Activated naive CD8-positive, alpha-beta T cell treated with anti-CD3 and anti-CD28 coated beads for 36 hours (primary cell): ENCODE measurements around the gene SELENBP1. TPM values are rescaled to one million over a fixed set of nuclear protein-coding genes. Genes with fewer than 3 reads are reported as not detected.

Source experiments
- DNase-seq: peaks from one replicate; pipeline ENCODE4 v3.0.0; 2021
- H3K27ac Mint-ChIP-seq: one replicate; pipeline ENCODE4 v1.8.0; 2022; ENCODE audit warnings: mild to moderate bottlenecking, moderate library complexity, mixed read lengths
- H3K27me3 Mint-ChIP-seq: one replicate; pipeline ENCODE4 v1.8.0; 2022; ENCODE audit warnings: mild to moderate bottlenecking, mixed read lengths
- H3K36me3 Mint-ChIP-seq: one replicate; pipeline ENCODE4 v1.8.0; 2021; ENCODE audit warnings: mild to moderate bottlenecking, mixed read lengths
- H3K4me1 Mint-ChIP-seq: one replicate; pipeline ENCODE4 v1.8.0; 2021; ENCODE audit warnings: mixed read lengths
- H3K4me3 Mint-ChIP-seq: one replicate; pipeline ENCODE4 v1.8.0; 2022; ENCODE audit warnings: mild to moderate bottlenecking, moderate library complexity, mixed read lengths
- H3K9me3 Mint-ChIP-seq: one replicate; pipeline ENCODE4 v1.8.0; 2022; ENCODE audit warnings: mixed read lengths
- total RNA-seq, 2 experiments: library from RNA; stranded (reverse); gene quantifications; one replicate each; pipeline ENCODE4 v1.2.3, GENCODE V29; 2021

SELENBP1 gene
- total RNA-seq: not detected

- Mint-ChIP-seq H3K9me3 (no peaks in the 10 kb centered on the region), H3K27ac (no peak within 1 kb of the TSS)
Measured at GRCh38 chr1:151372058-151372934, at the start of gene SELENBP1. Gene SELENBP1, minus strand, starts transcription at chr1:151372705. Its CDS starts 64 bp downstream, at chr1:151372641.

GRCh38 chr1:151419819-151420218 is 47.3 kb upstream of the SELENBP1 start:
- no peak overlapping the region for H3K4me3 Mint-ChIP-seq
- H3K4me1 Mint-ChIP-seq: no peaks in the 10 kb centered on the region
- peaks cover 17% of the 10 kb centered on the region for H3K36me3 Mint-ChIP-seq
- H3K27me3 Mint-ChIP-seq: no peaks in the 10 kb centered on the region
- no peak for DNase-seq
- H3K27ac Mint-ChIP-seq: no peak overlapping the region
- H3K9me3 Mint-ChIP-seq: no peaks in the 10 kb centered on the region

More at GRCh38 chr1:151372058-151372934, at the start of gene SELENBP1:
- no peak for DNase-seq
- H3K27me3 Mint-ChIP-seq: no peaks in the 10 kb centered on the region
- H3K4me3 Mint-ChIP-seq: no peak within 1 kb of the TSS
- no peaks in the 10 kb centered on the region for H3K36me3 Mint-ChIP-seq
- peaks cover 2% of the 10 kb centered on the region for H3K4me1 Mint-ChIP-seq

- no peak overlapping the region for H3K4me3 Mint-ChIP-seq
- H3K4me1 Mint-ChIP-seq: no peaks in the 10 kb centered on the region
- H3K27me3 Mint-ChIP-seq: no peaks in the 10 kb centered on the region
- no peak for DNase-seq
- no peaks in the 10 kb centered on the region for H3K9me3 Mint-ChIP-seq
- peaks cover 25% of the 10 kb centered on the region for H3K36me3 Mint-ChIP-seq
- H3K27ac Mint-ChIP-seq: no peak overlapping the region
Measured at GRCh38 chr1:151418081-151418480, 45.6 kb upstream of the SELENBP1 start.

GRCh38 chr1:151416231-151416630 is 43.7 kb upstream of the SELENBP1 start:
- Mint-ChIP-seq H3K4me1 (no peaks in the 10 kb centered on the region), H3K4me3 (no peak overlapping the region), H3K9me3 (no peaks in the 10 kb centered on the region), H3K27ac (no peak overlapping the region), H3K27me3 (no peaks in the 10 kb centered on the region), H3K36me3 (peaks cover 27% of the 10 kb centered on the region)
- no peak for DNase-seq

GRCh38 chr1:151411884-151412283 is 39.4 kb upstream of the SELENBP1 start:
- Mint-ChIP-seq H3K4me1 (no peaks in the 10 kb centered on the region), H3K27ac (no peak overlapping the region), H3K4me3 (no peak overlapping the region), H3K36me3 (peaks cover 35% of the 10 kb centered on the region), H3K9me3 (no peaks in the 10 kb centered on the region), H3K27me3 (no peaks in the 10 kb centered on the region)
- no peak for DNase-seq

- Mint-ChIP-seq H3K27me3 (no peaks in the 10 kb centered on the region), H3K4me3 (no peak overlapping the region), H3K36me3 (peaks cover 26% of the 10 kb centered on the region), H3K27ac (no peak overlapping the region), H3K4me1 (peaks cover 3% of the 10 kb centered on the region), H3K9me3 (no peaks in the 10 kb centered on the region)
- no peak for DNase-seq
Measured at GRCh38 chr1:151408891-151409290, 36.4 kb upstream of the SELENBP1 start.

- no peak overlapping the region for H3K4me3 Mint-ChIP-seq
- peak overlapping the region; percentile 49 for H3K27ac Mint-ChIP-seq
- H3K36me3 Mint-ChIP-seq: peaks cover 31% of the 10 kb centered on the region
- no peaks in the 10 kb centered on the region for H3K27me3 Mint-ChIP-seq
- H3K9me3 Mint-ChIP-seq: no peaks in the 10 kb centered on the region
- no peak for DNase-seq
- H3K4me1 Mint-ChIP-seq: peaks cover 10% of the 10 kb centered on the region
Measured at GRCh38 chr1:151407304-151407703, 34.8 kb upstream of the SELENBP1 start.

GRCh38 chr1:151406176-151406575 is 33.7 kb upstream of the SELENBP1 start:
- Mint-ChIP-seq H3K4me3 (no peak overlapping the region), H3K4me1 (peaks cover 19% of the 10 kb centered on the region), H3K9me3 (no peaks in the 10 kb centered on the region), H3K27ac (no peak overlapping the region), H3K36me3 (peaks cover 37% of the 10 kb centered on the region), H3K27me3 (no peaks in the 10 kb centered on the region)
- DNase-seq: no peak

GRCh38 chr1:151405187-151405951 is 32.9 kb upstream of the SELENBP1 start:
- Mint-ChIP-seq H3K4me3 (no peak overlapping the region), H3K27me3 (no peaks in the 10 kb centered on the region), H3K4me1 (peaks cover 27% of the 10 kb centered on the region), H3K27ac (no peak overlapping the region), H3K9me3 (no peaks in the 10 kb centered on the region), H3K36me3 (peaks cover 40% of the 10 kb centered on the region)
- DNase-seq: no peak

- H3K4me3 Mint-ChIP-seq: no peak overlapping the region
- no peaks in the 10 kb centered on the region for H3K9me3 Mint-ChIP-seq
- DNase-seq: no peak
- peaks cover 31% of the 10 kb centered on the region for H3K4me1 Mint-ChIP-seq
- peak overlapping the region; percentile 24 for H3K27ac Mint-ChIP-seq
- peaks cover 41% of the 10 kb centered on the region for H3K36me3 Mint-ChIP-seq
- H3K27me3 Mint-ChIP-seq: no peaks in the 10 kb centered on the region
Measured at GRCh38 chr1:151403612-151404011, 31.1 kb upstream of the SELENBP1 start.

- no peak overlapping the region for H3K4me3 Mint-ChIP-seq
- peaks cover 41% of the 10 kb centered on the region for H3K36me3 Mint-ChIP-seq
- no peaks in the 10 kb centered on the region for H3K9me3 Mint-ChIP-seq
Measured at GRCh38 chr1:151402764-151403163, 30.3 kb upstream of the SELENBP1 start.

GRCh38 chr1:151401860-151402259 is 29.4 kb upstream of the SELENBP1 start:
- no peaks in the 10 kb centered on the region for H3K9me3 Mint-ChIP-seq
- H3K4me1 Mint-ChIP-seq: peaks cover 31% of the 10 kb centered on the region
- H3K4me3 Mint-ChIP-seq: no peak overlapping the region
- DNase-seq: no peak
- peaks cover 37% of the 10 kb centered on the region for H3K36me3 Mint-ChIP-seq
- no peaks in the 10 kb centered on the region for H3K27me3 Mint-ChIP-seq
- H3K27ac Mint-ChIP-seq: peak overlapping the region; percentile 63

More at GRCh38 chr1:151402764-151403163, 30.3 kb upstream of the SELENBP1 start:
- Mint-ChIP-seq H3K27ac (peak overlapping the region; percentile 55), H3K4me1 (peaks cover 31% of the 10 kb centered on the region), H3K27me3 (no peaks in the 10 kb centered on the region)
- DNase-seq: no peak

- peaks cover 37% of the 10 kb centered on the region for H3K36me3 Mint-ChIP-seq
- H3K4me3 Mint-ChIP-seq: peak overlapping the region; percentile 86
- DNase-seq: no peak
- H3K4me1 Mint-ChIP-seq: peaks cover 31% of the 10 kb centered on the region
- H3K27me3 Mint-ChIP-seq: no peaks in the 10 kb centered on the region
- H3K9me3 Mint-ChIP-seq: no peaks in the 10 kb centered on the region
- H3K27ac Mint-ChIP-seq: peak overlapping the region; percentile 93
Measured at GRCh38 chr1:151401125-151401788, 28.8 kb upstream of the SELENBP1 start.

- Mint-ChIP-seq H3K27me3 (no peaks in the 10 kb centered on the region), H3K9me3 (peaks cover under 1% of the 10 kb centered on the region), H3K36me3 (peaks cover 34% of the 10 kb centered on the region), H3K4me3 (peak within 1 kb of the TSS; percentile 86), H3K27ac (peak within 1 kb of the TSS; percentile 93), H3K4me1 (peaks cover 29% of the 10 kb centered on the region)
- DNase-seq: peak; percentile 75
Measured at GRCh38 chr1:151399324-151400171, 27.0 kb upstream of the SELENBP1 start, which contains the start of gene PSMB4. Gene PSMB4, plus strand, starts transcription at chr1:151399573. Its CDS starts 15 bp downstream, at chr1:151399588.
